BE2C (cell line): ENCODE data around the gene GADL1.

ENCODE experiments used
- DNase-seq: peaks from one replicate; pipeline ENCODE4 v3.0.0-alpha.2; 2020
- H3K27me3 ChIP-seq: fragments of 250-450 bp; sonication (Bioruptor Pico); 2 replicates; pipeline ENCODE4 v1.5.1; 2020; ENCODE audit warnings: mild to moderate bottlenecking
- H3K36me3 ChIP-seq: fragments of 250-450 bp; sonication (Bioruptor Pico); 2 replicates; pipeline ENCODE4 v1.5.1; 2020; ENCODE audit warnings: mild to moderate bottlenecking
- H3K4me1 ChIP-seq: fragments of 250-450 bp; sonication (Bioruptor Pico); 2 replicates; pipeline ENCODE4 v1.5.1; 2020
- H3K4me3 ChIP-seq: 2 replicates; pipeline ENCODE4 v1.5.1; 2011; ENCODE audit warnings: low read depth, low read length
- H3K9me3 ChIP-seq: fragments of 250-450 bp; sonication (Bioruptor Pico); 2 replicates; pipeline ENCODE4 v1.5.1; 2020
- CTCF ChIP-seq: IDR thresholded peaks from 2 replicates; pipeline ENCODE4 v1.5.1; 2012; ENCODE audit warnings: mild to moderate bottlenecking, low read depth, low read length

GADL1 gene

GRCh38 chr3:30766522-30766921 lies 127.9 kb downstream of the GADL1 start:
- TF ChIP-seq CTCF = no peak
- Histone ChIP-seq H3K36me3 (no peaks in the 10 kb centered on the region), H3K27me3 (no peaks in the 10 kb centered on the region), H3K9me3 (no peaks in the 10 kb centered on the region), H3K4me3 (no peak overlapping the region), H3K4me1 (no peaks in the 10 kb centered on the region)
- DNase-seq = no peak

GRCh38 chr3:30764891-30765290 lies 129.6 kb downstream of the GADL1 start:
- DNase-seq = no peak
- no peak for TF ChIP-seq CTCF

GRCh38 chr3:30764281-30764680 lies 130.2 kb downstream of the GADL1 start:
- no peak for TF ChIP-seq CTCF
- H3K9me3 ChIP-seq = no peaks in the 10 kb centered on the region
- H3K36me3 ChIP-seq = no peaks in the 10 kb centered on the region
- no peaks in the 10 kb centered on the region for H3K4me1 ChIP-seq
- no peak for DNase-seq
- H3K4me3 ChIP-seq = no peak overlapping the region
- H3K27me3 ChIP-seq = no peaks in the 10 kb centered on the region

More at GRCh38 chr3:30764891-30765290, 129.6 kb downstream of the GADL1 start:
- H3K36me3 ChIP-seq = no peaks in the 10 kb centered on the region
- no peaks in the 10 kb centered on the region for H3K4me1 ChIP-seq
- no peaks in the 10 kb centered on the region for H3K27me3 ChIP-seq
- no peaks in the 10 kb centered on the region for H3K9me3 ChIP-seq
- no peak overlapping the region for H3K4me3 ChIP-seq

DNA sequence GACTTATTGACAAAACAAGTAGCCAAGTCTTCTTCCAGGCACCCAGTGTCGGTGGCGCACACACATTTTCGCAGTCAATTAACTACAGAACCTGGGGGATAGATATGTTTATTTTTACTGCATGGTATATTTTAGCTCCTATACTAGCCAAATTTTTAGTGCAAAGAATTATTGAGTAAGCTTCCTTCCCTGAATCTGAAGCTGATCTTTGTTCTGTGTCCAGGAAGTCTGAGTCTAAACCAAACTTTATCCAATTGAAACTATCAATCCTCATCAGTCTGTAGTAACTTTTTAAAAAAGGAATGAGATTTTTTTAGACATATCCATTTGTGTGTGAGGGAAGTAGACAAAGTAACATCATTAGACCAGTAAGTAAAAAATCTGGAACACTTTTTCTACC lies 133.1 kb downstream of the GADL1 start:
- Histone ChIP-seq H3K4me3 (no peak overlapping the region), H3K9me3 (no peaks in the 10 kb centered on the region), H3K36me3 (no peaks in the 10 kb centered on the region), H3K4me1 (no peaks in the 10 kb centered on the region), H3K27me3 (no peaks in the 10 kb centered on the region)
- TF ChIP-seq CTCF = no peak
- DNase-seq = no peak

DNA sequence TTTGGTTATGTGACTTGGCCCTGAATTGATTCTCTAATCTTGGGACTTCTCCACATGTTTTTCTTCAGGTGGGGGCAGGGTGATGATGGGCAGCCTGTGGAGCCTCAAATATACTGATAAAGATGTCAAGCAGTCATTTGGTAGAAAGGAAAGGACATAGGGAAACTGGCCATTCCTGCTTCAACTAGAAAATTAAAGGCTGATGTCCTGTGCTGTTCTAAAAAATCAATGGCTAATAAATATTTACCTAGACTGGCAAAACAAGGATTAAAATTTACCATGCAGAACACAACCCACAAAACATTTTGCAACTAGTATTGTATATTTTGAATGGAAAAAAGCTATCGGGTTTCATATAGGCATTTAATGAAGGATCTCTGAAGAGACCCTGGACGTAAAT lies 133.7 kb downstream of the GADL1 start:
- no peaks in the 10 kb centered on the region for H3K36me3 ChIP-seq
- no peaks in the 10 kb centered on the region for H3K27me3 ChIP-seq
- no peak for TF ChIP-seq CTCF
- no peaks in the 10 kb centered on the region for H3K4me1 ChIP-seq
- no peak overlapping the region for H3K4me3 ChIP-seq
- DNase-seq = no peak
- H3K9me3 ChIP-seq = no peaks in the 10 kb centered on the region

- H3K9me3 ChIP-seq = no peaks in the 10 kb centered on the region
- no peak for TF ChIP-seq CTCF
- no peaks in the 10 kb centered on the region for H3K27me3 ChIP-seq
- no peak overlapping the region for H3K4me3 ChIP-seq
- H3K36me3 ChIP-seq = no peaks in the 10 kb centered on the region
- no peaks in the 10 kb centered on the region for H3K4me1 ChIP-seq
- no peak for DNase-seq
These were observed 134.3 kb downstream of the GADL1 start for GRCh38 chr3:30760040-30760695.
